Activated CD4-positive, alpha-beta T cell treated with anti-CD3 and anti-CD28 coated beads, Interleukin-2, amount 50 U/mL, for 4 hours (primary cell): ENCODE data around the gene ENAH.
"Not testable (repeated sequence)": the region's sequence is repeated elsewhere in the genome, so short reads cannot be mapped to it uniquely, and the experiment has no call there.

Experiments used
- DNase-seq, 2 experiments: peaks; one replicate each; pipeline ENCODE4 v3.0.0-alpha.2; 2020

ENAH gene

DNA sequence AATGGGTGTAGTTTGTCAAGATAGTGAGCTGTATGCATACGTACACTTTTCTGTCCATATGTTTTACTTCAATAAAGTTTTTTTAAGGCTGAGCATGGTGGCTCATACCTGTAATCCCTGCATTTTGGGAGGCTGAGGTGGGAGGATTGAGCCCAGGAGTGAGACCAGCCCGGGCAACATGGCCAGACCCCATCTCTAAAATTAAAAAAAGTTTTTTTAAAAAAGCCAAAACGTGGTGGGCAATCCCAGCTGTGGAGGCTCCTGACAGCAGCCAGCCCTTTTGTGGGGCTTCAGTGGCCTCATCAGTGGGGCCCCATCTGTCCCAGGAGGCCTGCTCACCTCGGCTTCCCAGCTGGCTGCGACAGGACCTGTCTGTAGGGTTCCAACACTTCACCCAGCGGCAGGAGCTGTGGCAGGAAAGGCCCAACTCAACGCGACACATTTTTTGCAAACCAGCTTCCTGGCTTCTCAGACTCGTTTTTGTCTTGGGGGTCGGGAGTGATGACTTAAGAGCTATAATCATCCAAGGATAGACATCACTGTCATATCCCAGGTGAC is 168.2 kb downstream of the ENAH start:
- DNase-seq, result no peak

GRCh38 chr1:225483818-225484656 is 168.9 kb downstream of the ENAH start:
- no peak for DNase-seq

GRCh38 chr1:225482421-225482950 is 170.4 kb downstream of the ENAH start:
- DNase-seq, result no peak

DNA sequence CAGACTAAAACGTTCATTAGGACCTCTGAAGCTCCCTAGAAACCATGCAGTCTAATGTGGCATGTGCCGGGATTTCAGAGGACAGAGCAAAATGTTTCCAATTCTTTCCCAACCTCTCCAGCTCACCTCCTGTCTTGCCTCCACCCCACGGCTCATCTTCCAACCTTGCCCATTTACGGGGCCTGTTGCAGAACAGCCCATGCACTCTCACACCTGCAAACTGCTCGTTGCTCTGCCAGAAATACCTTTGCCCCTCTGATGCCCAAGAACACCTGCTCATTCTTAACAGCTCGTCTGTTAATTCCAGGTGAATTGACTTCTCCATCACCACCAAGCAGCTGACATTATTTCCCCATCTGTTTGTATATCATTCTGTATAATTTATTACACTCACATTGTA is 171.2 kb downstream of the ENAH start:
- DNase-seq, result no peak

DNA sequence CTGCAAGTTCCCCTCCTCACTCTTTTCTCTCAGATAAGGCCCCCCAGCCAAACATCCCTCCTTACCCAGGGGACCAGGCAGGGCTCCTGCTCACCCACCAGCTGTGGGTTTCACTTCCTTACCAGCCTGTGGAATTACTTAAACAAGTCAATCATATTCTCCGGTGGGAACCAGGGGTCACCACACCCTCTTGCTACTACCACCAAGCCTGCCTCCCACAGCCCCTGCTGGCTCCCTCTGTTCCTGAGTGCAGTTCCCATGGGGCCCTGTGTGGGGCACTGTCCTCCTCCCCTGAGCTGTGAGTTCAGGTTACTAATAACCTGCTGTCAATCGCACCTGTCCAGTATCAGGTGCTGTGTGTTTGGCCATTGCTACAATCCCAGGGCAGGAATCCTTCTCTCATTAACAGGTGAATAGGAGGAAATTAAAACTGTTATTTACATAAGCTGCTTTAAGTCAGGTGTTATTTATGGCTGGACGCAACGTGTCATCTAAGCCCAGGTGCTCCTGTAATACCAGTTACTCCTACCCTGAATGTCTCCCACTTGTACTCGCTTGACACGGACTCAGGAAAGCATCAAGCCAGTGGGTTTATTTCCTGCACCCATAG is 172.0 kb downstream of the ENAH start:
- DNase-seq, result peak; percentile 30

- DNase-seq, result no peak
These were observed 172.8 kb downstream of the ENAH start for GRCh38 chr1:225479996-225480720.

DNA sequence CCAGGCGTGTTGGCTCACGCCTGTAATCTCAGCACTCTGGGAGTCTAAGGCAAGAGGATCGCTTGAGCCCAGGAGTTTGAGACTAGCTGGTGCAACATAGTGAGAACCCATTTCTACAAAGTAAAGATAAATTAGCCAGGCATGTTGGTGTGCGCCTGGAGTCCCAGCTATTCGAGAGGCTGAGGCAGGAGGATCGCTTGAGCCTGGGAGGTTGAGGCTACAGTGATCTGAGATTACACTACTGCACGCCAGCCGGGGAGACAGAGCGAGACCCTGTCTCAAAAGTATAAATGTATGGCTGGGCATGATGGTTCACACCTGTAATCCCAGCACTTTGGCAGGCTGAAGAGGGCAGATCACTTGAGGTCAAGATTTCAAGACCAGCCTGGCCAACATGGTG is 173.6 kb downstream of the ENAH start:
- no peak for DNase-seq

- no peak for DNase-seq
These were observed 175.5 kb downstream of the ENAH start for GRCh38 chr1:225477296-225477911.

DNA sequence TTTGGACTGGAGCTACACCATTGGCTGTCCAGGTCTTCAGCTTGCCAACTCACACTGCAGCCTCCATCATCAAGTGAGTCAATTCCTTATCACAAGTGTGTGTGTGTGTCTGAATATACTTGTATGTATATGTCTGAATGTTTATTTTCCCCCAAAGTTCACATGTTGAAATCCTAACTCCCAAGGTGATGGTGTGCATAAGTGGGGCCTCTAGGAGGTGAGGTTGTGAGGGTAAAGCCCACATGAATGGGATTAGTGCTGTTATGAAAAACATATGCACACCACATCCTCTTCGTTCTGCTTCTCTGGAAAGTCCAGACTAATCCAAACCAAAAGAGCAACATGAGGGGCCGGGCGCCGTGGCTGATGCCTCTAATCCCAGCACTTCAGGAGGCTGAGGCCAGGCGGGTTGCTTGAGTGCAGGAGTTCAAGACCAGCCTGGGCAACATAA is 176.4 kb downstream of the ENAH start:
- DNase-seq, result no peak

DNA sequence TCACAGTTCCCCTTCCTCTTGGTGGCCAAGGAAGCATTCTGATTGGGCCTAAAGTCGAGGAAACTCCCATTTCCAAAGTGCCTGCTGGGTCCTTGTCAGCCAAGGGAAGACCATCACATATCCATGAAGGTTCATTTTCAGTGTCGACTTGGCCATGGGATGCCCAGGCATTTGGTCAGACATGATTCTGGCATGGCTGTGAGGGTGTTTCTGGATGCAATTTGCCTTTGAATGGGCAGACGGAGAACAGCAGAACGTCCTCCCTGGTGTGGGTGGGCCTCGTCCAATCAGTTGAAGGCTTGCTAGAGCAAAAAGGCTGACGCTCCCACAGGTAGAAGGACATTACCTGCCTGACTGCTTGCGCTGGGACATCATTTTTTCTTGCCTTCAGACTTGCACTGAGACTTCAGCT is 176.8 kb downstream of the ENAH start:
- no peak for DNase-seq

- peak; percentile 38 to 41 for DNase-seq
These were observed 177.7 kb downstream of the ENAH start for GRCh38 chr1:225474986-225475820.

DNA sequence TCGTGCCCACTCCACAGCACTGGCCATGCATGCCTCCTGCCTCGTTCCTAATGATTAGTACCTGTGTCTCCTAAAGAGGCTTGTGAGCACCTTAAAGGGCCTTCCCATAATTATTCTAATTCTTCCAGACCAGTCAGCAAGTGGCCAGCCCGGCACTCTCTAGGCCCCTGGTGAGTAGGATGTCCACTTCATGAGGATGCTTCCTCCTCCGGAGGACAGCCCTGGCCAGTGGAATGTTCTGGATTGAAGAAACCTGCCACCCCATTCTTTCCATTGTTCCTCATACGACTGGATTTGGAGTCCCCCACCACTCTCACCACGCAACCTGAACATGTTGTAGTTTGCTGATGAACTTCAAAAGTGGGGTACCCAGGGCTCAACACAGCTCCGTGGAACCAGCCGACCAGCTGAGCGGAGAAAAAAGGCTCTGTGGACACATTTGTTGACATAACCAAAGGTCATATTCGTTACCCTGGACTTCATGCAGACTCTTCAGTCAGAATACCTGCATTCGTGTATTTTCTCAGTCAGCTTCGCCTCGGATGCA is 178.4 kb downstream of the ENAH start:
- no peak for DNase-seq

DNA sequence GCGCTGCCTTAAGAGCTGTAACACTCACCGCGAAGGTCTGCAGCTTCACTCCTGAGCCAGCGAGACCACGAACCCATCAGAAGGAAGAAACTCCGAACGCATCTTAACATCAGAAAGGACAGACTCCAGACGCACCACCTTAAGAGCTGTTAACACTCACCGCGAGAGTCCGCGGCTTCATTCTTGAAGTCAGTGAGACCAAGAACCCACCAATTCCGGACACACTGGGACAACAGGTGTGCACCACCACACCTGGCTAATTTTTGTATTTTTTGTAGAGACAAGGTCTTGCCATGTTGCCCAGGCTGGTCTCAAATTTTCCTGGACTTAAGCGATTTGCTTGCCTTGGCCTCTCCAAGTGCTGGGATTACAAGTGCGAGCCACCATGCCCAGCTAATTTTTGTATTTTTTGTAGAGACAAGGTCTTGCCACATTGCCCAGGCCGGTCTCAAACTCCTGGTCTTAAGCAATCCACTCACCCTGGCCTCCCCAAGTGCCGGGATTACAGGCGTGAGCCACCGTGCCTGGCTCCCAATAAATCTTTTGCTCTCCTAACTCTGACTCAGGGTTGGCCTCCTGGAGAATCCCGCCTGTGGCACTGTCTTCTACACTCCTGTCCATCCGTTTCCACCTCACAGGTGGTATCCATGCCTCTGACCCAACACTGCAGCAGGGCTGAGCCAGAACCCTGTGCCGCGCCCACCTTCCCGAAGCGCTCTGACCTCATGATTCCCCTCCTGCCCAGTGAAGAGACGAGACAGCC is 179.1 kb downstream of the ENAH start:
- DNase-seq, result not testable (repeated sequence)

DNA sequence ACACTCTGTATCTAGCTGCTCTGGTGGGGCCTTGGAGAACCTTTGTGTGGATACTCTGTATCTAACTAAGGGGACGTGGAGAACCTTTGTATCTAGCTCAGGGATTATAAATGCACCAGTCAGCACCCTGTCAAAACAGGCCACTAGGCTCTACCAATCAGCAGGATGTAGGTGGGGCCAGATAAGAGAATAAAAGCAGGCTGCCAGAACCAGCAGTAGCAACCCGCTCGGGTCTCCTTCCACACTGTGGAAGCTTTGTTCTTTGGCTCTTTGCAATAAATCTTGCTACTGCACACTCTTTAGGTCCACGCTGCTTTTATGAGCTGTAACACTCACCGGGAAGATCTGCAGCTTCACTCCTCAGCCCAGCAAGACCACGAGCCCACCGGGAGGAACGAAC is 179.7 kb downstream of the ENAH start:
- DNase-seq, result not testable (repeated sequence)

DNA sequence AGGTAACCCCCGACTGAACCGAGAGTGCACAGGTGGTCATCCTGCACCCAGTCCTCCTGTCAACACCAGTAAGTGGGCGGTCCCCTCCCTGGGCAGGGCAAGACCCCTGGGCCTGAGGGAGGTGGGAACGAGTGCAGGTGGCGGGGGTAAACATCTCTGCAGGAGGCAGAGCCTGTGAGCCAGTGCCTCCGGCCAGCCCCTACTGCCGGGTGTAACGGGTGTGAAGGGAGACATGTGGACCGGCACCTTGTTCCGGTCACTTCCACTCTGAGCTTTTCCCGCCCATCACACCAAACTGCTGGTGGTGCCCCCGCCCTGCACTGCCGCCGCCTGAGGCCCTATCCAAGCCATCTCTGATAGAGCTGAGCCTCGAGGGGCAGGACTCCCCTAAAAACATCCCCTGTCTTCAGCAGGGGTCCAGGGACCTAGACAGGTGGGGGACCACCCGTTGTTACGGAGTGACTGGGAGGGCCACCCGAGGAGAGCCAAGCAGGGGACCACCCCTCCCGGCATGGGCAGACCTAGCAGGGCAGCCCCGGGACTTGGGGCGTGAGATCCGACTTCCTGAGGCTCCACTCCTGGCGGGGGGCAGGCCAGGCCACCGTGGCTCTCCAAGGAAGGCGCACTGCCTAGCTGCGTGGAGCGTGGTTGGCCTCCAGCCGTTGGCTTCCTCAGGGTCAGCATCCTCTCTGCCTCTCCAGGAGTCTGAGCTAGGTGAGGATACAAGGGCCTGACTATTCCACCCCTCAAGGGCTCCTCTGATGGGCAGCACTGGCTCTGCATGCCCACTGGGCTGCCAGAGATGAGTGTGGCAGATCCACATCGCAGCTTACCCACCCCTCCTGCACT is 181.2 kb downstream of the ENAH start:
- DNase-seq, result no peak

GRCh38 chr1:225471109-225471452 is 181.8 kb downstream of the ENAH start:
- DNase-seq, result no peak

GRCh38 chr1:225470211-225471108 is 182.5 kb downstream of the ENAH start:
- no peak for DNase-seq

DNA sequence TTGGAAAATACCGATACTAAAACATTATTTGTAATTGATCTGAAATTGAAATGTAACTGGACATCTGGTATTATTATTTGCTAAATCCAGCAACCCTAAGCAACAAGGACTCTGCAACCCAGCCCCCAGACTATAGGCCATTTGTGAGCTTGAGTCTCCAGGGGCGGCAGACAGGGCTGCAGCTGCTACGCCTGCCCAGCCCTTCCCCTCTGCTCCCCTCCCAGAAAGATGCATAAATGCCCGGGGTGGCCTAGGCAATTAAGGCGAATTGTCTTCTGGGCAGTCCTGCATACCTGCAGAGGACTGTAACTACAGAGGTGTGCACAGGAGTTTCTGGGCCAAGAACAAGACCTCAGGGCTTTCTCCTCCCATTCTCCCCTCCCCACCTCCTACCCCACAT is 183.9 kb downstream of the ENAH start:
- DNase-seq, result no peak
